GM12878 (cell line): ENCODE results near the gene METTL8. TPM values are rescaled to one million over a fixed set of nuclear protein-coding genes. Genes with fewer than 3 reads are reported as not detected.

Experiments used
- ATF7 ChIP-seq: fragments of 450-650 bp; IDR thresholded peaks from 2 replicates; pipeline ENCODE4 v1.6.1; 2016; ENCODE audit warnings: low read depth, mild to moderate bottlenecking
- BACH1 ChIP-seq: fragments of 450-650 bp; IDR thresholded peaks from 2 replicates; pipeline ENCODE4 v1.6.1; 2017; ENCODE audit warnings: mild to moderate bottlenecking, borderline replicate concordance
- BRCA1 ChIP-seq: IDR thresholded peaks from 2 replicates; pipeline ENCODE4 v1.6.1; 2011; ENCODE audit warnings: low read depth, low read length, improper control_type of control experiment
- CHD1 ChIP-seq: IDR thresholded peaks from 2 replicates; pipeline ENCODE4 v1.6.1; 2012; ENCODE audit warnings: low read depth, low read length, improper control_type of control experiment
- CHD2 ChIP-seq: IDR thresholded peaks from 2 replicates; pipeline ENCODE4 v1.6.1; 2011; ENCODE audit warnings: low read depth, low read length, improper control_type of control experiment, borderline replicate concordance
- CREB1 ChIP-seq: IDR thresholded peaks from 2 replicates; pipeline ENCODE4 v1.6.1; 2012; ENCODE audit warnings: low read depth, mild to moderate bottlenecking, inconsistent platforms
- EED ChIP-seq: sonication (generic); IDR thresholded peaks from 2 replicates; pipeline ENCODE4 v1.6.1; 2016; ENCODE audit warnings: antibody characterized with exemption, low read depth
- FOXM1 ChIP-seq: IDR thresholded peaks from 2 replicates; pipeline ENCODE4 v1.6.1; 2012; ENCODE audit warnings: low read depth, mild to moderate bottlenecking, inconsistent platforms, low read length, moderate library complexity
- GABPA ChIP-seq: IDR thresholded peaks from 2 replicates; pipeline ENCODE4 v1.6.1; 2014; ENCODE audit warnings: antibody characterized with exemption, low read depth, mild to moderate bottlenecking, inconsistent platforms
- MAX ChIP-seq: IDR thresholded peaks from 2 replicates; pipeline ENCODE4 v1.6.1; 2012; ENCODE audit warnings: low read depth, low read length, improper control_type of control experiment
- MEF2B ChIP-seq: fragments of 450-650 bp; IDR thresholded peaks from 2 replicates; pipeline ENCODE4 v1.6.1; 2018; ENCODE audit warnings: mild to moderate bottlenecking, moderate library complexity; ENCODE audit not compliant: partially characterized antibody, poor library complexity, severe bottlenecking
- MLLT1 ChIP-seq: fragments of 450-650 bp; IDR thresholded peaks from 2 replicates; pipeline ENCODE4 v1.6.1; 2016; ENCODE audit warnings: mild to moderate bottlenecking
- MTA2 ChIP-seq: fragments of 450-650 bp; IDR thresholded peaks from 2 replicates; pipeline ENCODE4 v1.6.1; 2016; ENCODE audit warnings: low read depth, mild to moderate bottlenecking, moderate library complexity
- NR2F1 ChIP-seq: fragments of 450-650 bp; conservative IDR thresholded peaks from 2 replicates; pipeline ENCODE4 v1.6.1; 2017; ENCODE audit warnings: mild to moderate bottlenecking
- POLR2A ChIP-seq: IDR thresholded peaks from 2 replicates; pipeline ENCODE4 v1.6.1; 2011; ENCODE audit warnings: low read depth, mild to moderate bottlenecking, low read length
- POLR2AphosphoS5 ChIP-seq: IDR thresholded peaks from 2 replicates; pipeline ENCODE4 v1.6.1; 2011; ENCODE audit warnings: mild to moderate bottlenecking, low read length, inconsistent platforms
- RCOR1 ChIP-seq: conservative IDR thresholded peaks from 2 replicates; pipeline ENCODE4 v1.6.1; 2012; ENCODE audit warnings: low read depth, low read length, improper control_type of control experiment
- SP1 ChIP-seq: IDR thresholded peaks from one replicate; pipeline ENCODE4 v1.6.1; 2011; ENCODE audit warnings: low read depth, low read length
- STAT1 ChIP-seq: fragments of 450-650 bp; conservative IDR thresholded peaks from 2 replicates; pipeline ENCODE4 v1.6.1; 2014; ENCODE audit warnings: antibody characterized with exemption, mild to moderate bottlenecking
- SUPT20H ChIP-seq: IDR thresholded peaks from 2 replicates; pipeline ENCODE4 v1.6.1; 2011; ENCODE audit warnings: low read depth, mild to moderate bottlenecking, low read length, moderate library complexity, borderline replicate concordance; ENCODE audit not compliant: control insufficient read depth
- ZBTB11 ChIP-seq: fragments of 450-650 bp; formaldehyde crosslinking; IDR thresholded peaks from 2 replicates; pipeline ENCODE4 v1.5.0; 2022; ENCODE audit warnings: mild to moderate bottlenecking, missing genetic modification characterization
- ZNF384 ChIP-seq: IDR thresholded peaks from 2 replicates; pipeline ENCODE4 v1.6.1; 2012; ENCODE audit warnings: low read depth, mild to moderate bottlenecking, low read length, improper control_type of control experiment, borderline replicate concordance
- ZNF592 ChIP-seq: fragments of 450-650 bp; IDR thresholded peaks from 2 replicates; pipeline ENCODE4 v1.6.1; 2017; ENCODE audit warnings: mild to moderate bottlenecking, moderate library complexity
- polyA plus RNA-seq, 11 experiments: library from polyadenylated mRNA; depleted of rRNA in 4 of 11; unstranded in 6 of 11; stranded (reverse) in 5 of 11; fragments of >200 nt; fragmentation: Nextera tagmentation in 4 of 11; fragmentation: Illumina TruSeq in 1 of 11; extraction: Ambion mirVana in 4 of 11; extraction: Trizol in 1 of 11; gene quantifications; 1 replicate in 1 of 11; 2 replicates in 10 of 11; pipeline versions ENCODE4 v1.2.1 to v1.2.3, GENCODE V29; 2011 to 2016; ENCODE audit warnings: inconsistent platforms in 2 of 11, missing spikeins in 2 of 11, low read depth in 1 of 11
- total RNA-seq, 4 experiments: library from RNA; depleted of rRNA in 3 of 4; stranded (reverse); fragments of >200 nt in 3 of 4; fragmentation: Illumina TruSeq in 1 of 4; extraction: Trizol in 1 of 4; gene quantifications; 2 replicates each; pipeline versions ENCODE4 v1.2.1 to v1.2.3, GENCODE V29; 2013 to 2021

Gene METTL8
- total and polyA plus RNA-seq, 10 of the 15 experiments (the other 5 are each of a cell fraction or from before 2014, with no cell fraction given): 30.8 to 96.3 (median 51.5) TPM

GRCh38 chr2:171319164-171319810, 114.5 kb downstream of the METTL8 start (continued):
- TF ChIP-seq GABPA: peak; percentile 54
- TF ChIP-seq RCOR1: peak; percentile 80; the same call in 1 of the 2 replicates
- peak; percentile 88 for TF ChIP-seq POLR2AphosphoS5
- no peak for TF ChIP-seq MAX
- peak; percentile 96 for TF ChIP-seq EED
- no peak for TF ChIP-seq BRCA1
- TF ChIP-seq STAT1: no peak
- no peak for TF ChIP-seq ZNF592
- TF ChIP-seq MTA2: peak; percentile 97
- no peak for TF ChIP-seq ZBTB11 (CRISPR knock-in tag)
- TF ChIP-seq POLR2A: peak; percentile 42; the same call in 1 of the 2 replicates
- TF ChIP-seq CHD2: peak; percentile 54; the same call in 1 of the 2 replicates
- no peak; the same call in 1 of the 2 replicates for TF ChIP-seq CHD1
- peak; percentile 82 for TF ChIP-seq ATF7
- peak; percentile 88 for TF ChIP-seq MLLT1
- peak; percentile 91 for TF ChIP-seq BACH1
- TF ChIP-seq SUPT20H: no peak
- TF ChIP-seq ZNF384: no peak
- TF ChIP-seq NR2F1: peak; percentile 73
- peak; percentile 50 for TF ChIP-seq SP1
- peak; percentile 58; the same call in 1 of the 2 replicates for TF ChIP-seq CREB1
- TF ChIP-seq MEF2B: peak; percentile 73
- peak; percentile 97 for TF ChIP-seq FOXM1
